Stimulated activated naive CD4-positive, alpha-beta T cell treated with Interleukin-2 at 50 U/mL for 16 hours (primary cell): ENCODE measurements around the gene RANGAP1.
"Not testable (repeated sequence)": the region's sequence is repeated elsewhere in the genome, so short reads cannot be mapped to it uniquely, and the experiment has no call there.

Experiments
- DNase-seq: peaks from one replicate; lab custom pipeline; 2025; lab: John Stamatoyannopoulos, UW

The RANGAP1 gene

DNA sequence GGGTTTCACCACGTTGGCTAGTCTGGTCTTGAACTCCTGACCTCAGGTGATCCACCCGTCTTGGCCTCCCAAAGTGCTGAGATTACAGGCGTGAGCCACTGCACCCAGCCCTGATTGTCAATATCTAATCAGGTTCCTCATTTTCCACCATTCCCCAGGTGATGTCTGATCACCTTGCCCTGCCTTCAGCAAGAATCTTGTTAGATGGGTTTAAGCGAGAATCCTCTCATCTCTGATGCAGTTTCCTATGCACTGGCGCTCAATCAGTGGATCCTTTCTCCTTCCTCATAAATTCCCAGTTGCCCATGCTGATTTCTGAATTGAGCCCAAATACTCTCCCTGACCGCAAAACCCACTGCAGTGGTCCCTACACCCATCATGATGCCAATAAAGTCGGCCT, 14.7 kb upstream of the RANGAP1 start:
- no peak for DNase-seq

DNA sequence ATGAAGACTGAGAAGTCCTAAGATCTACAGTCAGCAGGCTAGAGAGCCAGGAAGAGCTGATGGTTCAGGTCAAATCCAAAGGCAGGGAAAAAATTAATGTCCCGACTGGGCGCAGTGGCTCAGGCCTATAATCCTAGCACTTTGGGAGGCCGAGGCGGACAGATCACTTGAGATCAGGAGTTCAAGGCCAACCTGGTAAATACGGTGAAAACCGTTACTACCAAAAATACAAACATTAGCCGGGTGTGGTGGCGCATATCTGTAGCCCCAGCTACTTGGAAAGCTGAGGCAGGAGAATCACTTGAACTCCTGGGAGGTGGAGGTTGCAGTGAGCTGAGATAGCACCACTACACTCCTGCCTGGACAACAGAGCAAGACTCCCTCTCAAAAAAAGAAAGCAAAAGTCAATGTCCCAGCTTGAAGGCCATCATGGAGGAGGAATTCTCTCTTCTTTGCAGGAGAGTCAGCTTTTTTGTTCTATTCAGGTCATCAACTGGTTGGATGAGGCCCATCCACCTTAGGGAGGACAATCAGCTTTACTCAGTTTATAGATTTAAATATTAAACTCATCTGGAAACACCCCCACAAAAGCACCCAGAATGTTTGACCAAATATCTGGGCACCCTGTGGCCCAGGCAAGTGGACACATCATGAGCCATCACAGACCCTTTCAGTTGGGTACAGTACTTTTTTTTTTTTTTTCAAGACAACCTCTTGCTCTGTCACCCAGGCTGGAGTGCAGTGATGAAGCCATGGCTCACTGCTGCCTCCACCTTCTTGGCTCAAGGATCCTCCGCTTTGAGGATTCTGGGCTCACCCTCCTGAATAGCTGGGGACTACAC, 11.1 kb upstream of the RANGAP1 start:
- no peak for DNase-seq

DNA sequence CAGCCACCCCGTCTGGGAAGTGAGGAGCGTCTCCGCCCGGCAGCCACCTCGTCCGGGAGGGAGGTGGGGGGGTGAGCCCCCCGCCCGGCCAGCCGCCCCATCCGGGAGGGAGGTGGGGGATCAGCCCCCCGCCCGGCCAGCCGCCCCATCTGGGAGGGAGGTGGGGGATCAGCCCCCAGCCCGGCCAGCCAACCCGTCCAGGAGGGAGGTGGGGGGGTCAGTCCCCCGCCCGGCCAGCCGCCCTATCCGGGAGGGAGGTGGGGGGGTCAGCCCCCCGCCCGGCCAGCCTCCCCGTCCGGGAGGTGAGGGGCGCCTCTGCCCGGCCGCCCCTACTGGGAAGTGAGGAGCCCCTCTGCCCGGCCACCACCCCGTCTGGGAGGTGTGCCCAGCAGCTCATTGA, 8.8 kb upstream of the RANGAP1 start:
- DNase-seq: not testable (repeated sequence)

DNA sequence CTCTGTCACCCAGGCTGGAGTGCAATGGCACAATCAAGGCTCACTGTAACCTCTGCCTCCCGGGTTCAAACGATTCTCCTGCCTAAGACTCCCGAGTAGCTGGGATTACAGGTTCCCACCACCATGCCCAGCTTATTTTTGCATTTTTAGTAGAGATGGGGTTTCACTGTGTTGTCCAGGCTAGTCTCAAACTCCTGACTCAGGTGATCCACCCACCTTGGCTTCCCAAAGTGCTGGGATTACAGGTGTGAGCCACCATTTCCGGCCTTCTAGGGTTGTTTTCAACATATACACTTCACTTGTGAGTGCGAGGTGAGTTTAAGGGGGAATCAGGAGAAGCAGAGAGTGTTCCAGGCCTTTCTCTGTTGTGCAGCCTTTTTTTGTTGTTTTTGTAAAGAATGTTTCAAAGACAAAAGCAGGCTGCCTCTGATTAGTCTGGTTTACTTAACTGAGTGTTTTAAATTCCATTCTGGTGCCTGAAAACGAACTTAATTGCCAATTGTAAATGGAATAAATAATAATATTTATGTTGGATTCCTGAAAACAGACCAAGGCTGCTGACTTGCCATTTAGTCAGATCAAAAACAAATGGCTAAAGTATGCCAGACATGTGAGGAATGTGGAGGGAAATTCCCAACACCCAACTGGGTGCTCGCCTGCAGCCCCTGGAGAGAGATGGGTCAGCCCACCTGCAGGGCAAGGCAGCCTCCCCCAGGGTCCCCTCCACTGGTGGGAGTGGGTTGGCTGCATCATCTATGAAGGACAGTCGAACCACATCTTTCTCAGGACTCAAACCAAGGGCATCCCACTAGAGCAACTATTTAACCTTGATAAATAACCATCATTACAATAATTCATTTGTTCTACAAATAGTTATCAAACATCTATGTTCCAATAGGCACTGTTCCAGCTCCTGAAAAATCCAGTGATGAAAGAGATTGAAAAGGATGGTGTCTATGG, 4.6 kb upstream of the RANGAP1 start:
- DNase-seq: no peak

DNA sequence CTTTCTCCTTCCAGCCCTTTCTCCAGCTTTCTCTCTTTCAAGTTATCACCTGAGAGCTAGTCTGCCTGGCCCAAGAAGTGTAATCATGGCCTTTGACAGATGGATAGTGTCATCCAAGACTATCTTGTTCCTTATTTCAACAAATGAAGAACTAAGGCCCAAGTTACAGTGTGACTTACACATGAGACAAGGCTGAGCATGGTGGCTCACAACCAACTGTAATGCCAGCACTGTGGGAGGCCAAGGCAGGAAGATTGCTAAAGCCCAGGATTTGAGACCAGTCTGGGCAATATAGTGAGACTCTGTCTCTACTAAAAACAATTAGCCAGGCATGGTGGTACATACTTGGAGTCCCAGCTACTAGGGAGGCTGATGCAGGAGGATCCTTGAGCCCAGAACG, 3.7 kb upstream of the RANGAP1 start:
- no peak for DNase-seq

DNA sequence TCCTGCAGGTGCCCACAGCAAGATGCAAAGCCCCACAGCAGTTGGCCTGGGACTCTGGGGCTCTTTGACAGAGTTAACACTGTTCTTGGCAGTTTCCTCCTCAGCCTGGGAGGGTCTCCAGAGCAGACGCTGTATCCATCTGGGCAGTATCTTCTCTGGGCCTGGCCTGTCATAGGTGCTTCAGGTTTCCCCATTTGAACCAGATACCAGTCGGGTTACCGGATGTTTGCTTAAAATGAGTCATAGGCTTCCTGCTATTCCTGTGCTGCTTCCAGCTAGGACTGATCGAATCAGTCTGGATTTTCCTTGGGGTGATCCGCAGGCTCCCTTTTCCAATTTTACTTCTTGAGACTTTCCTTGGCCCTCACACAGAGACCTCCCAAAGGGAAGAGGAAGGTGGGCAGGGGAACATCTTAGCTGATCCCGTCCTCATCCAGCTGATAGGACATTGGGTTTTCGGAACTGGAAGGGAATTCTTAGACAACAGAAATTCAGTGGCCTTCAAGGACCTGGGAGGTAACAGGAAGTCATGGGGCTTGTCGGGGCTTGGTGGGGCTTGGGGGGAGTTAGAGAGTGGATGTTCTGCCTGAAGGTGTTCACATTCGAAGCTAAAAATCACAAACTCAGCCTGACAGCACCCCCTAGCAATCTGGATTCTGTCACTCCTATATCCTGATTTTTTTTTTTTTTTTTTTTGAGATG, 2.4 kb upstream of the RANGAP1 start:
- no peak for DNase-seq

DNA sequence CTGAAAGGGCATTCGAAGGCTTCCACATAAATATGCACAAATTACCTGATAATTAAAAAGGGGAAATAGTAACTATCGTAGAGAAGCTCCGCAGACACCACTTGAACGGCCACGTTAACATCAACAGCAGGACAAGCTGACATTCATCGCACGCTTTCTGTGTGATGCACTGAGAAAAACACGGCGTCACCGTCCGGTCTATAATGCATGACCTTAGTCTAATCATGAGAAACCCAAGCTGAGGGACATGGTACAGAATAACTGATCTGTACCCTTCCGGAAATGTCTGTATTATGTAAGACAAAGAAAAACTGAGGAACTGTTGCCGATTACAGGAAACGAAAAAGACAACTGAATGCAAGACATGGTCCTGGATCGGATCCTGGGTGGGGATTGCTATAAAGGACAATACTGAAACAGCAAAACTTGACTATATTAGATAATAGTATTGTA, 678 bp upstream of the RANGAP1 start:
- DNase-seq: peak; percentile 53

DNA sequence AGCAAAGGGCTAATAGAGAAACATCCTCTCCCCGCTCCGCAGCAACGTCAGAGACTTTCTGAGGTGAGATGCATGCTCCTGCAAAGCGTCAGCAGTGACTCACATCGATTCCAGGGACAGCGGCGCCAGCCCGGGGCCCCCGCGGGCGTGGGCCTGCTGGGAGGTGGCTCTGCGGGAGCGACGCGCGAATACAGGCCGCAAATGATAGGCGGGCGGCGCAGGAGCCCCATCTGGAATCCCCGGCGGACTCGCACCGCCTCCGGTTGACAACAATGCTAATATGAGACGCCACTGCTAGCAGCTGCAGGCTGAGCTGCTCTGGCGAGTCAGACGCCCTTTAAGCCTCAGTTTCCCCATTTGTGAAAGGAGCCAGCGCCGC, 557 bp downstream of the RANGAP1 start:
- DNase-seq: peak; percentile 91

DNA sequence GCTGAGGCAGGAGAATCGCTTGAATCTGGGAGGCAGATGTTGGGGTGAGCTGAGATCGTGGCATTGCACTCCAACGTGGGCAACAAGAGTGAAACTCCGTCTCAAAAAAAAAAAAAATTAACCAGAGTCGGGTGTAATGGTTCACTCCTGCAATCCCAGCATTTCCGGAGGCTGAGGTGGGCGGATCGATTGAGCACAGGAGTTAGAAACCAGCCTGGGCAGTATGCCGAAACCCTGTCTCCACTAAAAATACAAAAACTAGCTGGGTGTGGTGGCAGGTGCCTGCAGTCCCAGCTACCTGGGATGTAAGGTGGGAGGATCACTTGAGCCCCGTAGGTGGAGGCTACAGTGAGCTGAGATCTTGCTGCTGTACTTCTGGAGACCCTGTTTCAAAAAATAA, 1.5 kb downstream of the RANGAP1 start:
- no peak for DNase-seq

DNA sequence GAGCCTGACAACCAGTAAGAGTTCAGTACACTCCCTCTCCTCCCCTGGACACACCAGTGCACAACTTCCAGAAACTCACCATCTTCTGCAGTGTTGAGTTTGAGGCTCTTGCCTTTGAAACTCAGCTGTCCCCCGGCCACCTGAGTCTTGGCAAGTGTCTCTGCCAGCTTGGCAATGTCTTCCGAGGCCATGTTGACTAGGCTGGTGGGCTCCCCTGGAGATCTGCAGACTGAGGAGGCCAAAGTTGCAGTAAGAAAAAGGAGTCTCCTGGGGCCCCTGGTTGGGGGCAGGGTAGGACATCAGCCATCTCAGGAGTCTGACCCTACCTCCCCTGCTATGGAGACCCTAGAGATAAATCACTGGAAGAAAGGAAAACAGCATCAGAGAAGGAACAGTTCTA, 5.1 kb downstream of the RANGAP1 start:
- DNase-seq: no peak

DNA sequence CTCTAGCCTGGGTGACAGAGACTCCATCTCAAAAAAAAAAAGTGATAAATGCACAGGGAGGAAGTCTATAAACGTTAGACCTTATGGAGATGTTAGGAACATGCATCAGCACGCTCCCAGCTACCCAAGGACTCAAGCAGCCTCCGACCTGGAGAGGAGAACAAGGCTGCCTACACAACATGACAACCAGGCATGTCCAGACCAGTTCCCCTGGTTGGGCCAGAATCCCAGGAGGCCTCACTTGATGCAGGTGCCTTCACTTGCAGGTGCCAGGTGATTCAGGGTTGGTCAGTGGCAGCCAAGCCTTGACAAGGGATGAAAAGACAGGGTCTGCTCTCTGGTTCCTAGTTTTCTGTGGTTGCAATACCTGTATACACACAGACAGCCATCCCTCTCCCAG, 5.9 kb downstream of the RANGAP1 start:
- no peak for DNase-seq

DNA sequence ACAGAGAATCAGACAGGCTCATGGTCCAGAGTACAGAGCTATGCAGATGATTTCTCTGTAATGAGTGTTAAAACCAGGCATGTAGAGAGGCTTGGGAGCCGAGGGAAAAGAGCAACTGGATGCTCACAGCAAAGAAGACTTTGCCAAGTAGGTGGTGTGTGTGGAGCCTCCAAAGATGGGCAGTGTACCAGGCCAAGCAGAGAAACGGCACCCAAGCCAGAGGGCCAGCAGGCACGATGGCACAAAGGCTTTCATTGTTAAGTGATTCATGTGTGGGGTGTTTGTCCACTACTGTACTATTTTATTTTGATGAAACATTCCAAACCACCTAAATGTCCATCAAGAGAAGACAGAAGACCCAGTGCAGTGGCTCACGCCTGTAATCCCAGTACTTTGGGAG, 11.1 kb downstream of the RANGAP1 start:
- no peak for DNase-seq

DNA sequence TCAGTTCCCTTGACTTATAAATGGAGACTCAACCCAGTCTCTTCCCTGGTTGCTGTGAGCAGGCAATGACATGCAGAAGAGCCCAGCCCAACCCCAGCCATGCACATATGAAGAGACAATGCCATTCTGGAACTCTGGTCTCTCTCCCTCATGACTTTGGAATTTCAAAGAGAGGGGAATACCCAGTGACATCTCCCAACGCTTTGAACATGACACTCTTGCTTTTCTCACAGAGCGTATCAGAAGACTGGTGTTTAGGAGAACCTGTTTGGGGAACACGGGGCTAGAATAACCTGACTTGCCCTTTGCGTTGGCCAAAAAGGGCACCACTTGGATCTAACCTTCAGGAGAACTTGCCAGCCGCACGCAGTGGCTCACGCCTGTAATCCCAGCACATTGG, 12.9 kb downstream of the RANGAP1 start:
- no peak for DNase-seq

DNA sequence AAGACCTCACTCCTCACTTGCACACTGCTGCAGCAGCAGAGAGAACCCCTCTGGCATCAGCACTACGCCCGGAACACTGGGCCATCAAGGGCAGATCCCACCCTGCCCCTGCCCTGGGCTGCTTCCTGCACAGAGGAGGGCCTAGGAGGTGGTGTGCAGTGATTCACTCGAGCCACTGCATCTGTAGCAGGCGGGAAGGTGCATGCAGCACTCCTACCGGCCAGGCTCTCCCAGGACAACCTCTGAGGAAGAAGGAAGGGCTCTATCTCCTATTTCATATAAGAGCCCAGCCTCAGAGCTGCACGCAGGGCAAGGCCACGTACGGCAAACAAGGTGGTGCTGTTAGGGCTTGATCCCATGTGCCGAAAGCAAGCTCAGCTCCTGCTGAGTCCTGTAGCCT, 14.2 kb downstream of the RANGAP1 start:
- DNase-seq: no peak

DNA sequence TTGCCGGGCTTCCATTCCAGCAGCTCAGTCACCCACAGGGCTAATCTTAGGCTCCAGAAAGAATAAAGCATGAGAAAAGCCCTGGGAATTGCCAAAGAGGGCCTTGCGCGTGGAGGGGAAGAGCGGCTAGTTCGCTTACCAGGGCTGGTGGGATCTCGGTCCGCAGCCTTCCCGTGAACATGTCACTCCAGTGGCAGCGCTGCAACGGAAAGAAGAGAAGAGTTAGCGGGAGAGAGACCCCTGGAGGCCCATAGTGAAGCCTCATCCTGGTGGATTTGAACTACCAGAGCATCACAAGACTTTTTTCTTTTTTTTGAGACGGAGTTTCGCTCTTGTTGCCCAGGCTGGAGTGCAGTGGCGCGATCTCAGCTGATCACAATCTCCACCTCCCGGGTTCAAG, 18.0 kb downstream of the RANGAP1 start:
- DNase-seq: no peak

DNA sequence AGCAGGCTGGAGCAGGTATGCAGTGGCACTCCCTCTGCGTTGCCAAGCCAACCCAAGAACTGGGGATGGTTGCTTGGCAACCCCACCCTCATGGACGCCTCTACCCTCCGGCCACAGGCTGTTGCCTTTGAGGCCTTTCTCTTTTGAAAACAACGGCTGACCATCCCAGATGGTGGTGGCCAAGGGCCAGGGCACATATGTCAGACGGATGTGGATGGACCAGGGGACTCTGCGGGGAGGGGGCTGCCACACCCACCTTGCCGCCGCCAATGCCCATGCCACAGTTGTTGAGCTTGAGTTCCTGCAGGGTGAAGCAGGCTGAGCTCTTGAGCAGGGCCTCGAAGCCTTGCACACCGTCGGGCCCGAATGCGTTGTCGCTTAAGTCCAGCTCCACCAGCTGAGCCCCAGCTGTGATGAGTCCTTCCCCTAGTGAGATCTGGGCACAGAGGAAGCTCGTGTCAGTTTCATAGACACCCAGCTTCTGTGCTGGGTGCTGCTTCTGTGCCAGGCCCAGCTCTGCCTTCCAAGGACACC, 21.5 kb downstream of the RANGAP1 start:
- DNase-seq: no peak

DNA sequence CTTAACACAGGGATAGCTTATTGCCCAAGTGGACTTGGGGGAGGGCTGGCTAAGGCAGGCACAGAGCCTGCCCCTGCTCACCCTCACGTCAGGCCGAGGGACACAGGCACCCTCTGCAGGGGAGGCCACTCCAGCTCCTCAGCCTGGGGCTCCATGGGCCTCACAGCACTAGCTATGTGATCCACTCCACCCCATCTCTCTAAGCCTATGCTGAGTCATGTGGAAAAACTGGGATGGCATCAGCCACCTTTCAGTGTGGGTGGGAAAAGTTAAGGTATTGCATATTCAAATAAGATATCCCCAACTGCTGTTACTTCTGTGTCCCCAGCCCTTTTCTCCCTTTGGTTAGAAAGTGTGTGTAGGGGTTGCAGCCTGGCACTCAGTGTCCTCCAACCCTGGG, 22.3 kb downstream of the RANGAP1 start:
- DNase-seq: no peak

DNA sequence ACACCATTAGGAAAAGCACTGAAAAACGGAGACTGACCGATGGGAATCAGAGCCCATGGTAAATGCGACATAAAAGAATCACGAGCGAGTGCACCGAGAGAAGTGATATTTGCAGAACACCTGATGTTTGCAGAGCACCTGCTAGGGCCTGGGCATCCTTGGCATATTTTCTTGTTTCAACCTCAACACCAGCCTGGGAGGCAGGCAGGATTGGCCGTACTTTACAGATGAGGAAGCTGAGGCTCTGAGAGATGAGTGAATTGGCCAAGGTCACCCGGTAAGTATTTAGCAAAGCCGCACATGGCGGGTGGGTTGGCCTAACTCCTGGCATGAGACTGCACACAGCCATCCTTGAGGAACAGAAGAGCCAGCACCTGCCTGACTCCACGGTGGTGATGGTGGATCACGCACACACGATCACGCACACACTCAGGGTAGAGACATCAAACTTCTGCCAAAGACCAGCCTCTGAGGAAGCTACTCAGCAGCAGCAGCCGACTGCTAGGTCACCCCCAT, 23.7 kb downstream of the RANGAP1 start:
- no peak for DNase-seq

DNA sequence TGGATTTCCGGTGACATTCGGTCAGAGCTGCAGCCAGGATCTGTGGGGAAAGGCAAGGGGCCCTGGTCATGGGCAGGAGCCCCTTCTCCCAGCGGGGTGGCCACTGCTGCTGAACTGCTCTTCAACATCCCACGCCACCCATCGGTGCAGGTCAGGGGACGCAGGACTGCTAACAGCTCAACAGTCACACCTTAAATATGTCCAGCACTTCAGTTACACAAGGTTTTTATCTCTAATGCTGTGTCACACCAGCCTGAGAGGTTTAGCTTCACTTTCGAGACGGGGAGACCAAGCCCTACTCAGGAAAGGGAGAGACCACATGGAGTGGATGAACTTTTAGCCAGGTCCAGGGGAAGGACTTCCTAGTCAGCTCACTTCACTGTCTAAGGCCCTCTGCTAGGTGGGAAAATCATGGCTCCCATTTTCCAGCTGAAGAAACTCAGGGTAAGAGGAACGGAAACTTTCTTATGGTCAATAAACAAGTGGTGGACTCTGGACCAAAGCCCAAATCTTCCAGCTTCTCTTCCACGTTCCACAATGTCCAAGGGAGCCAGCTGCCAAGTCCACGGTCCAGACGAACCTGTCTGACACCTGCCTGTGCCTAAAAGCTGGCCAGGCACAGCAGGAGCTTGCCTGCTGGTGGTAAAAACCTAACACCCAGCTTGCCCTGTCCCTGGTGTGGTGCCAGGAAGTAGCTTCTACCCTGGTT, 24.3 kb downstream of the RANGAP1 start:
- DNase-seq: no peak

DNA sequence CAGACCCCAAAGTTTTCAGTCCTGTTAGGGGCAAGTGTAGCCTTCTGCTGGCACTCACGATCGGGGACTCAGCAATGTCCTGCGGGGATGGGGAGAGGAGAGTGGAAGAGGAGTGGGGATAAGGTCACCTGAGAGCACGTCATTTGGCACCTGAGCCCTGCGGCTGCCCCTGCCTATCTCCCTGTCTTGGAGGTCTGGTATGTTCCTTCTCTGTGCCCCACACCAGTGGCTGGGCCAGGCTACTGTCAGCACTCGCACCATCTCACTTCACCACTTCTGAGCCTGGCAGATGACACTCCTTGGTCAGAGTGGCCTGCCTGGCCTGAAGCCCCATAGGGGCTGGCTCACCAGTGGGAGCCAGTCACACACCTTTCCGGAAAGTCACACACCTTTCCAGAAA, 25.1 kb downstream of the RANGAP1 start:
- no peak for DNase-seq

DNA sequence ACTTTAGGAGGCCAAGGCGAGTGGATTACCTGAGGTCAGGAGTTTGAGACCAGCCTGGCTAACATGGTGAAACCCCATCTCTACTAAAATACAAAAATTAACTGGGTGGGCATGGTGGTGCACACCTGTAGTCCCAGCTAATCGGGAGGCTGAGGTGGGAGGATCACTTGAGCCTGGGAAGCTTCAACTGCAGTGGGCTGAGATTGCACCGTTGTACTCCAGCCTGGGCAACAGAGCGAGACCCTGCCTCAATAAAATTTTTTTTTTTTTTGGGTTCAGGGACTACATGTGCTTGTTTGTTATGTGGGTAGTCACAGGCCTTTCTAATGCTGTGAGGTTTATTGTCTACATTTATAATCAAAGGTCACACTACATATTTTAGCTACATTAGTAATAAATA, 26.2 kb downstream of the RANGAP1 start:
- not testable (repeated sequence) for DNase-seq
